ENCODE measurements around the gene PHYHIPL. TPM values are rescaled to one million over a fixed set of nuclear protein-coding genes. Genes with fewer than 3 reads are reported as not detected.

The PHYHIPL gene
- polyA plus RNA-seq (ENCODE audit: low read depth in 6 of 6): not detected

- Mint-ChIP-seq H3K4me3 (peak within 1 kb of the TSS in 5 of 8 donors; percentile 25 to 64 (median 39)), H3K27me3 (peaks cover 23 to 33% (median 26%) of the 10 kb centered on the region in 3 donors), H3K27ac (no peak within 1 kb of the TSS), H3K36me3 (no peaks in the 10 kb centered on the region), H3K9me3 (peaks cover 0 to 15% (median 2%) of the 10 kb centered on the region in 7 donors), H3K4me1 (peaks cover 0 to 12% (median 0%) of the 10 kb centered on the region in 3 donors)
- no peak for DNase-seq
- no peak for ATAC-seq (ENCODE audit: low read depth in 2 of 2)
These were observed at the start of gene PHYHIPL for GRCh38 chr10:59176241-59177030. Gene PHYHIPL, plus strand, starts transcription at chr10:59176643. Its CDS starts 211 bp downstream, at chr10:59176854.

GRCh38 chr10:59126991-59127390 is 49.5 kb upstream of the PHYHIPL start:
- Mint-ChIP-seq H3K27ac (no peak overlapping the region), H3K36me3 (no peaks in the 10 kb centered on the region), H3K27me3 (no peaks in the 10 kb centered on the region), H3K4me1 (no peaks in the 10 kb centered on the region), H3K9me3 (peaks cover 0 to 4% (median 0%) of the 10 kb centered on the region in 7 donors), H3K4me3 (no peak overlapping the region)
- no peak for ATAC-seq (ENCODE audit: low read depth in 2 of 2)
- no peak for DNase-seq

GRCh38 chr10:59127991-59128390 is 48.5 kb upstream of the PHYHIPL start:
- no peaks in the 10 kb centered on the region for H3K36me3 Mint-ChIP-seq
- no peaks in the 10 kb centered on the region for H3K4me1 Mint-ChIP-seq
- ATAC-seq (ENCODE audit: low read depth in 2 of 2) (no peak), DNase-seq (no peak)
- no peaks in the 10 kb centered on the region for H3K27me3 Mint-ChIP-seq
- no peak overlapping the region for H3K27ac Mint-ChIP-seq
- peaks cover 0 to 4% (median 2%) of the 10 kb centered on the region in 7 donors for H3K9me3 Mint-ChIP-seq
- H3K4me3 Mint-ChIP-seq: no peak overlapping the region

- no peak overlapping the region for H3K27ac Mint-ChIP-seq
- no peaks in the 10 kb centered on the region for H3K4me1 Mint-ChIP-seq
These were observed 46.6 kb upstream of the PHYHIPL start for GRCh38 chr10:59129867-59130266.

GRCh38 chr10:59131666-59132065 is 44.8 kb upstream of the PHYHIPL start:
- Mint-ChIP-seq H3K27ac (no peak overlapping the region), H3K27me3 (no peaks in the 10 kb centered on the region), H3K9me3 (peaks cover 0 to 4% (median 2%) of the 10 kb centered on the region in 7 donors), H3K4me1 (no peaks in the 10 kb centered on the region), H3K4me3 (no peak overlapping the region), H3K36me3 (no peaks in the 10 kb centered on the region)
- no peak for ATAC-seq (ENCODE audit: low read depth in 2 of 2)
- DNase-seq: no peak

More at GRCh38 chr10:59129867-59130266, 46.6 kb upstream of the PHYHIPL start:
- no peak for ATAC-seq (ENCODE audit: low read depth in 2 of 2)
- Mint-ChIP-seq H3K36me3 (no peaks in the 10 kb centered on the region), H3K9me3 (peaks cover 0 to 4% (median 2%) of the 10 kb centered on the region in 7 donors), H3K4me3 (no peak overlapping the region), H3K27me3 (no peaks in the 10 kb centered on the region)
- no peak for DNase-seq

- Mint-ChIP-seq H3K4me1 (no peaks in the 10 kb centered on the region), H3K27ac (no peak overlapping the region), H3K36me3 (no peaks in the 10 kb centered on the region), H3K9me3 (peaks cover 0 to 6% (median under 1%) of the 10 kb centered on the region in 7 donors), H3K27me3 (no peaks in the 10 kb centered on the region), H3K4me3 (no peak overlapping the region)
- ATAC-seq (ENCODE audit: low read depth in 2 of 2) (no peak), DNase-seq (no peak)
These were observed 42.4 kb upstream of the PHYHIPL start for GRCh38 chr10:59133841-59134593.

GRCh38 chr10:59134785-59135184 is 41.7 kb upstream of the PHYHIPL start:
- DNase-seq: no peak
- no peak overlapping the region for H3K27ac Mint-ChIP-seq
- H3K4me3 Mint-ChIP-seq: no peak overlapping the region
- H3K9me3 Mint-ChIP-seq: peaks cover 0 to 6% (median 0%) of the 10 kb centered on the region in 7 donors
- no peaks in the 10 kb centered on the region for H3K4me1 Mint-ChIP-seq
- ATAC-seq (ENCODE audit: low read depth in 2 of 2): no peak
- H3K27me3 Mint-ChIP-seq: no peaks in the 10 kb centered on the region
- no peaks in the 10 kb centered on the region for H3K36me3 Mint-ChIP-seq

- Mint-ChIP-seq H3K4me3 (no peak overlapping the region), H3K4me1 (no peaks in the 10 kb centered on the region), H3K36me3 (no peaks in the 10 kb centered on the region), H3K27ac (no peak overlapping the region), H3K9me3 (peaks cover 0 to 6% (median 0%) of the 10 kb centered on the region in 7 donors), H3K27me3 (no peaks in the 10 kb centered on the region)
- ATAC-seq (ENCODE audit: low read depth in 2 of 2) (no peak), DNase-seq (no peak)
These were observed 41.2 kb upstream of the PHYHIPL start for GRCh38 chr10:59135275-59135674.

- Mint-ChIP-seq H3K27me3 (no peaks in the 10 kb centered on the region), H3K9me3 (peaks cover 0 to 6% (median 0%) of the 10 kb centered on the region in 7 donors), H3K4me1 (no peaks in the 10 kb centered on the region), H3K27ac (no peak overlapping the region), H3K36me3 (no peaks in the 10 kb centered on the region), H3K4me3 (no peak overlapping the region)
- ATAC-seq (ENCODE audit: low read depth in 2 of 2) (no peak), DNase-seq (no peak)
These were observed 38.4 kb upstream of the PHYHIPL start for GRCh38 chr10:59138052-59138451.

GRCh38 chr10:59143544-59143943 is 32.9 kb upstream of the PHYHIPL start:
- DNase-seq (no peak), ATAC-seq (ENCODE audit: low read depth in 2 of 2) (no peak)
- no peaks in the 10 kb centered on the region for H3K36me3 Mint-ChIP-seq
- no peaks in the 10 kb centered on the region for H3K4me1 Mint-ChIP-seq
- H3K27me3 Mint-ChIP-seq: no peaks in the 10 kb centered on the region
- H3K9me3 Mint-ChIP-seq: peaks cover 0 to 5% (median 0%) of the 10 kb centered on the region in 7 donors
- no peak overlapping the region for H3K27ac Mint-ChIP-seq
- no peak overlapping the region for H3K4me3 Mint-ChIP-seq

GRCh38 chr10:59148701-59149100 is 27.7 kb upstream of the PHYHIPL start:
- no peaks in the 10 kb centered on the region for H3K27me3 Mint-ChIP-seq
- ATAC-seq (ENCODE audit: low read depth in 2 of 2) (no peak), DNase-seq (no peak)
- no peaks in the 10 kb centered on the region for H3K36me3 Mint-ChIP-seq
- peaks cover 0 to 5% (median 0%) of the 10 kb centered on the region in 7 donors for H3K9me3 Mint-ChIP-seq
- no peak overlapping the region for H3K4me3 Mint-ChIP-seq
- H3K27ac Mint-ChIP-seq: no peak overlapping the region
- no peaks in the 10 kb centered on the region for H3K4me1 Mint-ChIP-seq

GRCh38 chr10:59155556-59155955 is 20.9 kb upstream of the PHYHIPL start:
- H3K4me1 Mint-ChIP-seq: no peaks in the 10 kb centered on the region
- H3K36me3 Mint-ChIP-seq: no peaks in the 10 kb centered on the region
- no peak overlapping the region for H3K4me3 Mint-ChIP-seq
- peaks cover 0 to 2% (median 0%) of the 10 kb centered on the region in 7 donors for H3K9me3 Mint-ChIP-seq
- no peak overlapping the region for H3K27ac Mint-ChIP-seq
- H3K27me3 Mint-ChIP-seq: no peaks in the 10 kb centered on the region
- ATAC-seq (ENCODE audit: low read depth in 2 of 2) (no peak), DNase-seq (no peak)

GRCh38 chr10:59167512-59167911 is 8.9 kb upstream of the PHYHIPL start:
- no peak overlapping the region for H3K27ac Mint-ChIP-seq
- no peaks in the 10 kb centered on the region for H3K4me1 Mint-ChIP-seq
- H3K27me3 Mint-ChIP-seq: no peaks in the 10 kb centered on the region
- H3K9me3 Mint-ChIP-seq: peaks cover 0 to 5% (median 3%) of the 10 kb centered on the region in 7 donors
- ATAC-seq (ENCODE audit: low read depth in 2 of 2) (no peak), DNase-seq (no peak)
- no peaks in the 10 kb centered on the region for H3K36me3 Mint-ChIP-seq
- H3K4me3 Mint-ChIP-seq: no peak overlapping the region

- Mint-ChIP-seq H3K36me3 (no peaks in the 10 kb centered on the region), H3K4me1 (peaks cover 0 to 11% (median 0%) of the 10 kb centered on the region in 3 donors), H3K27ac (no peak overlapping the region), H3K27me3 (peaks cover 20 to 31% (median 23%) of the 10 kb centered on the region in 3 donors), H3K9me3 (peaks cover 0 to 13% (median 5%) of the 10 kb centered on the region in 7 donors), H3K4me3 (no peak overlapping the region)
- ATAC-seq (ENCODE audit: low read depth in 2 of 2): no peak
- no peak for DNase-seq
These were observed 3.9 kb upstream of the PHYHIPL start for GRCh38 chr10:59172567-59172966.
